ENCODE data around the gene SCNN1B. TPM values are rescaled to one million over a fixed set of nuclear protein-coding genes. Genes with fewer than 3 reads are reported as not detected.

The SCNN1B gene
- total RNA-seq, 1 donor from 2014 or later, result 3.0 TPM

- no peak for DNase-seq (ENCODE audit: low read depth in 2 of 2)
Observed at GRCh38 chr16:23403547-23403946, 101.4 kb downstream of the SCNN1B start.

- no peak for DNase-seq (ENCODE audit: low read depth in 2 of 2)
Observed at GRCh38 chr16:23406024-23406423, 103.9 kb downstream of the SCNN1B start.

GRCh38 chr16:23406546-23407240 is 104.6 kb downstream of the SCNN1B start:
- no peak for DNase-seq (ENCODE audit: low read depth in 2 of 2)

GRCh38 chr16:23407436-23408127 is 105.5 kb downstream of the SCNN1B start:
- DNase-seq (ENCODE audit: low read depth in 2 of 2), result no peak

- DNase-seq (ENCODE audit: low read depth in 2 of 2), result no peak
Observed at GRCh38 chr16:23408242-23408822, 106.2 kb downstream of the SCNN1B start.

GRCh38 chr16:23408823-23409298 is 106.8 kb downstream of the SCNN1B start:
- peak; percentile 22 to 51 for DNase-seq (ENCODE audit: low read depth in 2 of 2)

- DNase-seq (ENCODE audit: low read depth in 2 of 2), result no peak
Observed at GRCh38 chr16:23409522-23409921, 107.4 kb downstream of the SCNN1B start.

- DNase-seq (ENCODE audit: low read depth in 2 of 2), result no peak
Observed at GRCh38 chr16:23410176-23410575, 108.1 kb downstream of the SCNN1B start.

GRCh38 chr16:23414731-23415130 is 112.6 kb downstream of the SCNN1B start:
- no peak for DNase-seq (ENCODE audit: low read depth in 2 of 2)

- DNase-seq (ENCODE audit: low read depth in 2 of 2), result no peak
Observed at GRCh38 chr16:23416816-23417215, 114.7 kb downstream of the SCNN1B start.

- no peak for DNase-seq (ENCODE audit: low read depth in 2 of 2)
Observed at GRCh38 chr16:23420011-23420410, 117.9 kb downstream of the SCNN1B start.

GRCh38 chr16:23423496-23424049 is 121.5 kb downstream of the SCNN1B start:
- peak; percentile 99 for DNase-seq (ENCODE audit: low read depth in 2 of 2)

GRCh38 chr16:23424292-23424958 is 122.3 kb downstream of the SCNN1B start:
- peak in 1 of 2 donors; percentile 63 for DNase-seq (ENCODE audit: low read depth in 2 of 2)

GRCh38 chr16:23428351-23428750 is 126.2 kb downstream of the SCNN1B start:
- no peak for DNase-seq (ENCODE audit: low read depth in 2 of 2)

Other genes with a start within 250 kb of the SCNN1B start
- gene USP31, start 152.8 kb upstream of the SCNN1B start, total RNA-seq, result 15.0 and 28.1 TPM in 2 replicates
- 0.13 and 0.26 TPM in 2 replicates for gene SCNN1G, start 119.6 kb upstream of the SCNN1B start, total RNA-seq
- 7.6 and 13.7 TPM in 2 replicates for gene COG7, start 150.9 kb downstream of the SCNN1B start, total RNA-seq
- gene GGA2, start 208.2 kb downstream of the SCNN1B start, total RNA-seq, result 21.2 and 33.0 TPM in 2 replicates

Data from dermis microvascular lymphatic vessel endothelial cell (primary cell).